ENCODE data around the gene SYNE2.

- TF ChIP-seq EZH2phosphoT487 (IDR thresholded peaks at IDR 0.05; ENCODE audit: borderline replicate concordance, low read length) (no peak), CTCF (IDR thresholded peaks at IDR 0.05; ENCODE audit: low read depth, low read length, poor library complexity, severe bottlenecking) (no peak)
Observed at GRCh38 chr14:64184103-64184729, 331.4 kb downstream of the SYNE2 start.
